Measurements from ENCODE around the gene VPS26C.

The VPS26C gene

DNA sequence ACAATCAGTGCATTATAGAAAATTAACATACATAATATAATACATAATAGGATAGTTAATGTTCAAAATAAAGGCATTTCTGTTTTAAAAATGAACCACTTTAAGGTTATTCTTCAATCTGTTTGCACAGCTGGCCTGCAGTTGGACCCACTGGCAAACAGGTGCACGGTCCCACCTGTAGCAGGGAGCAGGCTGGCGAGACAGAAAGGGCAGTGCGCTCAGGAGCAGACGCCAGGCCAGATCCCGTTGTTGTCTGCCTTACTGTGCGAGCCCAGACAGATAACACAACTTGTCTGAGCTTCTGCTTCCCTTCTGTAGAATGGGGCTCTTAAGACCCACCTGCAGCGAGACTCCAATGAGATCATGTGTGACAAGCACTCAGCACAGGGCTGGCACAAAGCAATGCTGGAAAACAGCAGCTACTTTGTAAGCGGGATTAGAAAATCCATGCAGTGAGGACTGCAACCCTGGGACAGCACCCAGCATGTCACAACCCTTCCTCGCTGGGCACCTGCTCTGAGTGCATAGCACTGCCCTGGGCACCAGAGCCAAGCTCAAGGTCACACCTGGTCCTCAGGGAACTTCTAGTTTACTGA is 33.5 kb downstream of the VPS26C start:
- Histone ChIP-seq H3K4me3 (ENCODE audit: low read length) (no peak overlapping the region), H3K27me3 (ENCODE audit: control insufficient read depth, low read length) (no peaks in the 10 kb centered on the region), H3K9me2 (replicated peaks; ENCODE audit: control insufficient read depth, low read length) (no peaks in the 10 kb centered on the region), H3K27ac (ENCODE audit: low read depth, low read length) (no peak overlapping the region), H4K20me1 (ENCODE audit: control insufficient read depth, insufficient read depth, low read depth, low read length) (no peaks in the 10 kb centered on the region), H3K4me2 (ENCODE audit: low read length) (no peak overlapping the region), H3F3A (ENCODE audit: control insufficient read depth, insufficient read depth) (0 out of 2 replicates have a peak, but pooled peaks cover 8% of the 10 kb centered on the region), H3K36me3 (ENCODE audit: control insufficient read depth, low read length) (peaks cover 78% of the 10 kb centered on the region), H3K4me1 (ENCODE audit: control insufficient read depth, low read length) (no peaks in the 10 kb centered on the region), H3K9me3 (ENCODE audit: control insufficient read depth, insufficient read depth, low read length) (no peaks in the 10 kb centered on the region), H3K79me2 (ENCODE audit: control insufficient read depth, low read length) (peaks cover 42% of the 10 kb centered on the region)
- TF ChIP-seq, protein P1, sequence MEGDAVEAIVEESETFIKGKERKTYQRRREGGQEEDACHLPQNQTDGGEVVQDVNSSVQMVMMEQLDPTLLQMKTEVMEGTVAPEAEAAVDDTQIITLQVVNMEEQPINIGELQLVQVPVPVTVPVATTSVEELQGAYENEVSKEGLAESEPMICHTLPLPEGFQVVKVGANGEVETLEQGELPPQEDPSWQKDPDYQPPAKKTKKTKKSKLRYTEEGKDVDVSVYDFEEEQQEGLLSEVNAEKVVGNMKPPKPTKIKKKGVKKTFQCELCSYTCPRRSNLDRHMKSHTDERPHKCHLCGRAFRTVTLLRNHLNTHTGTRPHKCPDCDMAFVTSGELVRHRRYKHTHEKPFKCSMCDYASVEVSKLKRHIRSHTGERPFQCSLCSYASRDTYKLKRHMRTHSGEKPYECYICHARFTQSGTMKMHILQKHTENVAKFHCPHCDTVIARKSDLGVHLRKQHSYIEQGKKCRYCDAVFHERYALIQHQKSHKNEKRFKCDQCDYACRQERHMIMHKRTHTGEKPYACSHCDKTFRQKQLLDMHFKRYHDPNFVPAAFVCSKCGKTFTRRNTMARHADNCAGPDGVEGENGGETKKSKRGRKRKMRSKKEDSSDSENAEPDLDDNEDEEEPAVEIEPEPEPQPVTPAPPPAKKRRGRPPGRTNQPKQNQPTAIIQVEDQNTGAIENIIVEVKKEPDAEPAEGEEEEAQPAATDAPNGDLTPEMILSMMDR (IDR thresholded peaks at IDR 0.05; ENCODE audit: low read depth, low read length, poor library complexity, severe bottlenecking) = no peak
- no peak for TF ChIP-seq EZH2phosphoT487 (IDR thresholded peaks at IDR 0.05; ENCODE audit: borderline replicate concordance, low read length)

DNA sequence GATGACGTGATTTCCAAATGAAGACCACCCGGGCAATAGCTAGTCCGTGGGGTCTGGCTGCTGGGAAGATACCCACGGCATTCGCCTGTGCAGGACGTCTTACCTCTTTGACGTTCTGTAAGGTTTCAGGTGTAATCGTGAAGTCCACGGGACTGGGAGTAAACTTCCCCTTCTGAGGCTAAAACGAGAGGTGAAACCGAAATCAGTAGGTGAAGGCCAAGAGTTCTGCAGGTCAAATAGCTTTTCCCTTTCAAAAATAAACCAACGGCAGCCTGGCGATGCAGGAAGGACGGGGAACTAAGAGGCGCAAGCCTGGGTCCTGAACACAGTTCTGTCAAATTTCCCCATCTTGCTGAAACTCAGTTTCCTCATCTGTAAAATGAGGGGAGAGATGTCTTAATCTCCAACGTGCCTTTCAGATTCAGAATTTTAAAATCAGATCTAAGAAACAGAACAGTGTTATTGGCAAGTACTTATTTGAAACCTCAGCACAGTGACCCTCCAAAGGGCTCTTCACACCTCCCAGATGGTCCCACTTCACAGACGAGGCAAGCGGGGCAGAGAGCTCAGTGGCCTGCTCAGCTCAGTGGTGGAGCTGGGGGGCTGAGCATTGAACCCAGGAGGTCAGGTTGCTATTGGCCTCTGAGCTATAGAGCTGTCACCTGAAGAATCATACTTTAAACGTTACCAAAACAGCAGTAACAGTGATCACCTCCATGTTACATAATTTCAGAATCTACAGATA is 34.7 kb downstream of the VPS26C start:
- H4K20me1 ChIP-seq (ENCODE audit: control insufficient read depth, insufficient read depth, low read depth, low read length) = no peaks in the 10 kb centered on the region
- H3K9me2 ChIP-seq (replicated peaks; ENCODE audit: control insufficient read depth, low read length) = no peaks in the 10 kb centered on the region
- H3K27me3 ChIP-seq (ENCODE audit: control insufficient read depth, low read length) = no peaks in the 10 kb centered on the region
- no peaks in the 10 kb centered on the region for H3K9me3 ChIP-seq (ENCODE audit: control insufficient read depth, insufficient read depth, low read length)
- H3K4me1 ChIP-seq (ENCODE audit: control insufficient read depth, low read length) = no peaks in the 10 kb centered on the region
- no peak for TF ChIP-seq EZH2phosphoT487 (IDR thresholded peaks at IDR 0.05; ENCODE audit: borderline replicate concordance, low read length)
- TF ChIP-seq, protein P1 (IDR thresholded peaks at IDR 0.05; ENCODE audit: low read depth, low read length, poor library complexity, severe bottlenecking) = no peak
- no peak overlapping the region for H3K27ac ChIP-seq (ENCODE audit: low read depth, low read length)
- H3K4me3 ChIP-seq (ENCODE audit: low read length) = no peak overlapping the region
- no peak overlapping the region for H3K4me2 ChIP-seq (ENCODE audit: low read length)
- H3K36me3 ChIP-seq (ENCODE audit: control insufficient read depth, low read length) = peaks cover 78% of the 10 kb centered on the region
- H3F3A ChIP-seq (ENCODE audit: control insufficient read depth, insufficient read depth) = 0 out of 2 replicates have a peak, but pooled peaks cover 5% of the 10 kb centered on the region
- H3K79me2 ChIP-seq (ENCODE audit: control insufficient read depth, low read length) = peaks cover 54% of the 10 kb centered on the region

DNA sequence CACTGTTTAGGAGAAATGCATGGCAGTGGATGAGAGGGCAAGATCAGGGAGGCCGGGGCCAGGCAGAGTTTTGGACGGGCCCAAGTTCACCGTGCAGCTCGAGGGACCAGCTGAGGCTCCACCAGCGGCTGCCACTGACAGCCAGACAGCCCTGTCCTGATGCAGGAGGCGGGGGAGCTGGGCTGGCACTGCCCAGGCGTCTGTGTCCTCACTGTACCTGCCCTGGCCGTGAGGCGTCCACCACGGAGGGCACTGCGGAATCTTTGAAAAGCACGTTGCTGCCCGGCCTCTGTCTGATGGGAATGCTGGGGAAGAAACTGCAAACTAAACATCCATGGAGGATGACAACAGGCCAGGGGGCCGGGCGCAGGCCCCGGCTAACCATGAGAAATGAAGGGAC is 35.5 kb downstream of the VPS26C start:
- Histone ChIP-seq H3K4me1 (ENCODE audit: control insufficient read depth, low read length) (no peaks in the 10 kb centered on the region), H3K4me3 (ENCODE audit: low read length) (no peak overlapping the region), H3K4me2 (ENCODE audit: low read length) (no peak overlapping the region), H3K27ac (ENCODE audit: low read depth, low read length) (no peak overlapping the region), H3K27me3 (ENCODE audit: control insufficient read depth, low read length) (no peaks in the 10 kb centered on the region), H3K36me3 (ENCODE audit: control insufficient read depth, low read length) (peaks cover 78% of the 10 kb centered on the region), H3F3A (ENCODE audit: control insufficient read depth, insufficient read depth) (0 out of 2 replicates have a peak, but pooled peaks cover 4% of the 10 kb centered on the region), H3K9me3 (ENCODE audit: control insufficient read depth, insufficient read depth, low read length) (no peaks in the 10 kb centered on the region), H3K79me2 (ENCODE audit: control insufficient read depth, low read length) (peaks cover 62% of the 10 kb centered on the region), H4K20me1 (ENCODE audit: control insufficient read depth, insufficient read depth, low read depth, low read length) (no peaks in the 10 kb centered on the region), H3K9me2 (replicated peaks; ENCODE audit: control insufficient read depth, low read length) (no peaks in the 10 kb centered on the region)
- TF ChIP-seq, protein P1 (IDR thresholded peaks at IDR 0.05; ENCODE audit: low read depth, low read length, poor library complexity, severe bottlenecking) = no peak
- TF ChIP-seq EZH2phosphoT487 (IDR thresholded peaks at IDR 0.05; ENCODE audit: borderline replicate concordance, low read length) = no peak
